Inflammatory macrophage treated with lipopolysaccharide for 1 hour (primary cell): ENCODE data around the gene LMF2.
A peak's percentile ranks its signal among the peaks of the same experiment; 100 is the strongest.

Experiments
- DNase-seq, 2 donors: peaks; one replicate each; pipeline ENCODE4 v3.0.0-alpha.2; 2020 to 2022

The LMF2 gene

DNA sequence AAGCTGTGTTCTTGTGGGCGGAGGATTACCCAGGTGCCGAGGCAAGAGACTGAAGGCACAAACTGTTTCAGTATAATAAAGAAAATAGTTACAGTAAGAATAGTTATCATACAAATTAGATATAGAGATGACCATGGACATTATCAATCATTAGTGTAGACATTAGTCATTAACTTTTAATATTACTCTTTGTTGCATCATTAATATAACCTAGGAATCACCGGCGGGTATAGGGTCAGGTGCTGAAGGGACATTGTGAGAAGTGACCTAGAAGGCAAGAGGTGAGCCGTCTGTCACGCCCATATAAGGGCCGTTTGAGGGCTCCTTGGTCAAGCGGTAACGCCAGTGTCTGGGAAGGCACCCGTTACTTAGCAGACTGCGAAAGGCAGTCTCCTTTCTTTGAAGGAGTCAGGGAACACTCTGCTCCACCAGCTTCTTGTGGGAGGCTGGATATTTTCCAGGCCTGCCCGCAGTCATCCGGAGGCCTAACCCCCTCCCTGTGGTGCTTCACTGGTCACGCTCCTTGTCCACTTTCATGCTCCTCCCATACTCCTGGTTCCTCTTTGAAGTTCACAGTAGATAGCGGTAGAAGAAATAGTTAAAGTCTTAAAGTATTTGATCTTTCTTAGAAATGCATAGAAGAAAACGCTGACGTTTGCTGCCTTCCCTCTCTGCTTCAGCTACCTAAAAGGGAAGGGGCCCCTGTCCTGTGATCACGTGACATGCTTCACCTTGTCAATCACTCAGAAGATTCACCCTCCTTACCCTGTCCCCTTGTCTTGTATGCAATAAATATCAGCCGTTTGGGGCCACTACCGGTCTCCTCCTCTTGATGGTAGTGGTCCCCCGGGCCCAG is 26.6 kb upstream of the LMF2 start:
- DNase-seq: peak; percentile 59 to 63

GRCh38 chr22:50532824-50533796 is 25.6 kb upstream of the LMF2 start:
- DNase-seq: peak; percentile 59 to 64

DNA sequence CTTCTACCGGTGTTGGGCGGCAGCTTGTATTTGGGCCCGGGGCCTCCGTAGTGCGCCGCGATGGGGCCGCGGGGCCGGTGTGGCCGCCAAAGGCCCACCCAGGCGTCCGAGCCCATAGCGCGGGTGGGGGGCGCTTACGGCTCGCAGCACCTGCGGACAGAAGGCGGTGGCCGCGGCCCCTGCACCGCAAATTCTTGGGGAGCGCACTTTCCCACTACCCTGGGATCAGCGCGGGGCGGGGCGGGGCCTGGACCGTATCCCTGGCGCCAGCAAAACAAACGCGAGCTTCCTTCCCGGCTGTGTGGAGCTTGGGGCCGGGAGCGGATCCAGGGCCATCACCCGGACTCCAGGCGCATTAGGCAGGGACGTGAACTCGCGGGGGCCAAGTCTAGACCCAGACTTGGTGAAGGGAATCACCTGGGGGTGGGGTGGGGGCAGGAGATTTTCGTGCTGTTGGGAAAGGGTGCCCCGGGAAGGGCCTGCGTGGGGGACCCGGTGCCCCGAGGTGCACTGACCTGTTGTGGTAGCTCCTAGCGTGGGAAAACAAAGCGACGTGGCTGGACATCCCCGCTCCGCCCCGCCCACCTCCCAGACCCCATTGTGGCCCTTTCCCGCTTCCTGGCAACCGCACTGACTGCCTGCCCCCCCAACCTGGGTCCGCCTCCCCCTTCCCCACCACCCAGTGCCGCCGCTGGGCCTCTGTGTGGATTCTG is 24.6 kb upstream of the LMF2 start:
- peak; percentile 44 to 54 for DNase-seq

- peak; percentile 61 to 80 for DNase-seq
These were observed 24.1 kb upstream of the LMF2 start for GRCh38 chr22:50531546-50531961.

- peak; percentile 86 to 91 for DNase-seq
These were observed 23.5 kb upstream of the LMF2 start for GRCh38 chr22:50530877-50531545.

DNA sequence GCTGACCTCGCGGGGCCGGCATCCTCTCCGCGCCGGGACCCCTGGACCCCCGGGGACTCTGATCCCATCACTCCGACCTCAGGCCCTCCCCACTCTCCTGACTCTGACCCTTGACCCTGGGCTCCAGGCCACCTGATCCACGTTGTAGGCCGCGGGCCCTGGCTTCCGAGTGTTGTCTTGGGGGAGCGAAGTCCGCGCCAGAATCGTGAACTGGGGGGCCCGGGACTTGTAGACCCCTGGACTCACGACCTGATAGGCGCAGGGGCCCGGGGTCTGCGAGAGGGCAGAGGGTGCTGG is 23.0 kb upstream of the LMF2 start:
- DNase-seq: no peak

DNA sequence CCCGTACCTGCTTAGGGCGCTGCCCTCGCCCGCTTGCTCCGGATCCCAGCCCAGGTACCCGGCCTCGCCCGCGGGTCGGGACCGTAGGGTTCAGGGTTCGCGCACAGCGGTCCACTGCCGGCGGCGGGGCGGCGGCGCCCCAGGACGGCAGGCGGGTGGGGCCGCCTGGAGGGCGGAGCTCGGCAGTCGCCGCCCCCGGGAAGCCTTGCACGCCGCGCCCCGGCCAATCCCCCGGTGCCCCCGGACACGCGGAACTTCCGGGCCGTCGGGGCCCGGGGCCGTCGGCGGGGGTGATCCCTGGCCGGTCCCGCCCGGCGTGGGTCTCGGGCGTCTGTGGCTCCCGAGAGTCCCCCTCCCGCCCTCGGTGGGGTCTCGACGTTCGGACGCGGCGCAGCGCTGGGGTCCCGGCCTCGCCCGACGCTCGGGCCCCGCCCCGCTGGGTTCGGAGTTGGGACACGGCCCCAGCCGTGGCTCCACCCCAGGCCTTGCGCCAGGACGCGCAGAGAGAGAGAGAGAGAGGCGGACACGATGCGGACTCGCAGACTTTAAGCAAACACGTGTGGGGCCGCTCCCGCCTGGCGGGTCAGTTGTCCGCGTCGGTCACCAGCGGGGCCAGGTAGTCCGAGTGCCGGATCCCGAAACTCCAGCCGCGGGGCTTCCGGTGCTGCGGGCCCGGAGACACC is 22.5 kb upstream of the LMF2 start, which contains the start of gene TYMP:
TYMP (minus strand) TSS at position 116 of the 683 bp plus-strand sequence. CDS start 303 bp downstream, outside the sequence.
- DNase-seq: peak; percentile 84 to 87

GRCh38 chr22:50529416-50529896 is 22.0 kb upstream of the LMF2 start:
- peak in 1 of 2 donors; percentile 35 for DNase-seq

- no peak for DNase-seq
These were observed 21.3 kb upstream of the LMF2 start for GRCh38 chr22:50528682-50529415.

GRCh38 chr22:50527921-50528681 is 20.6 kb upstream of the LMF2 start:
- DNase-seq: no peak

- DNase-seq: peak; percentile 53 to 73
These were observed 19.6 kb upstream of the LMF2 start for GRCh38 chr22:50526834-50527801.

GRCh38 chr22:50526108-50526833 is 18.8 kb upstream of the LMF2 start:
- DNase-seq: peak; percentile 79 to 80

DNA sequence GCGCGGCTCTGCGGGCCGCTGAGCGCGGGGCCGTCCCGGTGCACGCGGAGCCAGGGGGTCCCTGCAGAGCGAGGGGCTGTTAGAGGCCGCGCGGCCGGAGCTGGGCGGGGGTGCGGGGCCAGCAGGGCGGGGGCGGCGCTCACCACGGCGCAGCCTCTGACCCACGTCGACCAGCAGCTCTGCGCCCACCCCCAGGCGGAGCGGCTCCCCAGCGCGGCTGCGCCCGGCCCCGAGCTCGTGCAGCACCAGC is 18.3 kb upstream of the LMF2 start:
- no peak for DNase-seq

- DNase-seq: peak; percentile 95 to 98
These were observed 17.8 kb upstream of the LMF2 start, which contains the start of gene SCO2 for GRCh38 chr22:50525104-50525857. TSS of gene SCO2 (minus strand) at chr22:50525598. CDS start at chr22:50524411, 1,187 bp downstream.

- no peak for DNase-seq
These were observed 17.2 kb upstream of the LMF2 start for GRCh38 chr22:50524676-50525103.

DNA sequence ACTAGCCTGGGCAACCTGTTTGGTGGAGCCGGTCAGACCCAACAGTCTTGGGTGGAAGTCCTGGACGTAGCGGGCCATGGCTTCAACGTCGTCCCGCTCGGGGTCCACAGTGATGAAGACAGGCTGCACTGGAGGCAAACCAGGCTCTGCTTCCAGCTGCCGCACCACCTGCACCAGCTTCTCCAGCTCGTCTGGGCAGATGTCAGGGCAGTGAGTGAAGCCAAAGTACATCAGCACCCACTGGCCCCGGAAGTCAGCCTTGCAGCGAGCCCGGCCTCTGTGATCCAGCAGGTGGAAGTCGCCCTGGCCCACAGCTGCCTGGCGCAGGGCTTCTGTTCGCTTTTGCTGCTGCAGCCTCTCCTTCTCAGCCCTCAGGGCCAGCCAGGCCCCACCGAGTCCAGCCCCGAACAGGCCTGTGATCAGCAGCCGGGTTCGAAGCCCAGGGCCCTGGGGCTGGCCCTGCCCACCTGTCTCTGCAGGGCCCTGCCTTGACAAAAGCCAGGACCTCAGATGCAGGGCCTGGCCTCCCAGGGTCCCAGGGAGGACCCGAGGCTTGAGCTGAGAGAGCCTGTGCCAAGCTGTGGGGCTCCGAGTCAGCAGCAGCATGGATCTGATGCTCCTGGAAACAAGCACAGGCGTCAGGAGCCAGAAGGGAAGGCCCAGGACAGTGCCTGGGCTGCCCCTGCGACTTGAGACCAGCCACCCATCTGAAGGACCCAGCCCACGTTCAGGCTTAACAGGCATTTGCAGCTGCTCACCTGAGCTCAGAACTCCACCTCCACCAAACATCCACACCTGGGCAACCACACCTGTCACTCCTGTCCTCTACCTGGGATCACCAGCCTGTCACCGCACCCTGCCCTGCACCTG is 16.5 kb upstream of the LMF2 start:
- DNase-seq: no peak

DNA sequence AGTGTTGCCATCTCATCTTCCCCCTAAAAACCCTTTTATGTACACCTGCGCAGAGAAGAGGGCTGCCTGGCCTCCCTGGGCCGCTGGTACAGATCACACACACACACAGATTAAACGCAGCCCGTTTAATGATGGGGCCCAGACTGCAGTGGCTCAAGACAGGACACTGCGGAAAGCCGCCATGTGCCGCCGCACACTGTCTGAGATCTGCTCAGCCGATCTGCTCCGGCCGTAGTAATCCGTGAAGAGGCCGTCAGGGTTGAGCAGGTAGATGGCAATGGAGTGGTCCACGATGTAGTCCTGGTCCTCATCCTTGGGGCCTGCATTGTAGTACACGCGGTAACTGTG is 15.9 kb upstream of the LMF2 start:
- DNase-seq: no peak
